Measurements from ENCODE around the gene MINDY2.

MINDY2 gene

GRCh38 chr15:58738046-58738707 lies 32.9 kb upstream of the MINDY2 start:
- no peak for TF ChIP-seq Cebpa-rat (IDR thresholded peaks at IDR 0.05)
- Histone ChIP-seq H3K4me3 (0 out of 2 replicates have a peak overlapping the region, but pooled peaks have one; percentile 21), H3K4me2 (peak overlapping the region; percentile 71), H4K20me1 (peaks cover 100% of the 10 kb centered on the region), H3K27me3 (no peaks in the 10 kb centered on the region), H3K9me3 (peaks cover 3% of the 10 kb centered on the region; the same call in 1 of the 2 replicates), H3K4me1 (peaks cover 87% of the 10 kb centered on the region), H3K9ac (peak overlapping the region; percentile 48; the same call in 1 of the 2 replicates), H3K27ac (no peak overlapping the region), H3K36me3 (peaks cover 25% of the 10 kb centered on the region)

- Histone ChIP-seq H3K9ac (0 out of 2 replicates have a peak overlapping the region, but pooled peaks have one; percentile 42), H3K4me2 (peak overlapping the region; percentile 71), H3K4me1 (peaks cover 97% of the 10 kb centered on the region), H3K4me3 (no peak overlapping the region), H3K27ac (0 out of 2 replicates have a peak overlapping the region, but pooled peaks have one; percentile 10), H3K36me3 (peaks cover 17% of the 10 kb centered on the region), H4K20me1 (peaks cover 100% of the 10 kb centered on the region), H3K9me3 (no peaks in the 10 kb centered on the region), H3K27me3 (no peaks in the 10 kb centered on the region)
- TF ChIP-seq Cebpa-rat (IDR thresholded peaks at IDR 0.05) = no peak
These were observed 30.7 kb upstream of the MINDY2 start for GRCh38 chr15:58740436-58740835.

- Histone ChIP-seq H3K4me3 (no peak overlapping the region), H3K27ac (no peak overlapping the region), H3K4me2 (peak overlapping the region; percentile 46), H3K9me3 (no peaks in the 10 kb centered on the region), H3K27me3 (no peaks in the 10 kb centered on the region), H4K20me1 (peaks cover 100% of the 10 kb centered on the region), H3K36me3 (peaks cover 17% of the 10 kb centered on the region), H3K4me1 (peaks cover 99% of the 10 kb centered on the region), H3K9ac (no peak overlapping the region)
- TF ChIP-seq Cebpa-rat (IDR thresholded peaks at IDR 0.05) = no peak
These were observed 30.1 kb upstream of the MINDY2 start for GRCh38 chr15:58741032-58741431.

GRCh38 chr15:58742022-58742813 lies 28.9 kb upstream of the MINDY2 start:
- Histone ChIP-seq H4K20me1 (peaks cover 100% of the 10 kb centered on the region), H3K27me3 (no peaks in the 10 kb centered on the region), H3K9me3 (no peaks in the 10 kb centered on the region), H3K4me2 (peak overlapping the region; percentile 46), H3K4me1 (peaks cover 96% of the 10 kb centered on the region), H3K27ac (0 out of 2 replicates have a peak overlapping the region, but pooled peaks have one; percentile 23), H3K4me3 (no peak overlapping the region), H3K36me3 (peaks cover 17% of the 10 kb centered on the region), H3K9ac (no peak overlapping the region)
- TF ChIP-seq Cebpa-rat (IDR thresholded peaks at IDR 0.05) = no peak

GRCh38 chr15:58742819-58743502 lies 28.1 kb upstream of the MINDY2 start:
- Histone ChIP-seq H3K27ac (peak overlapping the region; percentile 23; the same call in 1 of the 2 replicates), H4K20me1 (peaks cover 100% of the 10 kb centered on the region), H3K9ac (peak overlapping the region; percentile 15; the same call in 1 of the 2 replicates), H3K9me3 (no peaks in the 10 kb centered on the region), H3K4me1 (peaks cover 88% of the 10 kb centered on the region), H3K27me3 (no peaks in the 10 kb centered on the region), H3K4me3 (no peak overlapping the region), H3K36me3 (peaks cover 17% of the 10 kb centered on the region), H3K4me2 (peak overlapping the region; percentile 46)
- TF ChIP-seq Cebpa-rat (IDR thresholded peaks at IDR 0.05) = no peak

- H3K4me3 ChIP-seq = peak overlapping the region; percentile 97
These were observed 24.9 kb upstream of the MINDY2 start for GRCh38 chr15:58746174-58746573.

GRCh38 chr15:58748040-58748851 lies 22.9 kb upstream of the MINDY2 start:
- 0 out of 2 replicates have a peak, but pooled peaks cover 6% of the 10 kb centered on the region for H3K36me3 ChIP-seq
- no peak for TF ChIP-seq Cebpa-rat (IDR thresholded peaks at IDR 0.05)
- H3K27ac ChIP-seq = peak overlapping the region; percentile 97
- H3K9me3 ChIP-seq = no peaks in the 10 kb centered on the region
- peak overlapping the region; percentile 80 for H3K4me2 ChIP-seq
- peaks cover 61% of the 10 kb centered on the region for H4K20me1 ChIP-seq
- no peaks in the 10 kb centered on the region for H3K27me3 ChIP-seq
- peaks cover 58% of the 10 kb centered on the region for H3K4me1 ChIP-seq
- H3K4me3 ChIP-seq = peak overlapping the region; percentile 97
- peak overlapping the region; percentile 96 for H3K9ac ChIP-seq

More at GRCh38 chr15:58746174-58746573, 24.9 kb upstream of the MINDY2 start:
- H4K20me1 ChIP-seq = peaks cover 82% of the 10 kb centered on the region
- H3K27me3 ChIP-seq = no peaks in the 10 kb centered on the region
- TF ChIP-seq Cebpa-rat (IDR thresholded peaks at IDR 0.05) = no peak
- no peaks in the 10 kb centered on the region for H3K9me3 ChIP-seq
- peak overlapping the region; percentile 96 for H3K9ac ChIP-seq
- H3K4me1 ChIP-seq = peaks cover 64% of the 10 kb centered on the region
- peak overlapping the region; percentile 97; the same call in 1 of the 2 replicates for H3K27ac ChIP-seq
- H3K4me2 ChIP-seq = peak overlapping the region; percentile 80
- peaks cover 17% of the 10 kb centered on the region for H3K36me3 ChIP-seq

- peak overlapping the region; percentile 97 for H3K4me3 ChIP-seq
- no peak for TF ChIP-seq Cebpa-rat (IDR thresholded peaks at IDR 0.05)
- peaks cover 53% of the 10 kb centered on the region for H4K20me1 ChIP-seq
- peak overlapping the region; percentile 97 for H3K27ac ChIP-seq
- H3K36me3 ChIP-seq = 0 out of 2 replicates have a peak, but pooled peaks cover 6% of the 10 kb centered on the region
- H3K4me1 ChIP-seq = peaks cover 51% of the 10 kb centered on the region
- peak overlapping the region; percentile 96 for H3K9ac ChIP-seq
- H3K4me2 ChIP-seq = peak overlapping the region; percentile 80
- H3K9me3 ChIP-seq = no peaks in the 10 kb centered on the region
- H3K27me3 ChIP-seq = no peaks in the 10 kb centered on the region
These were observed 22.1 kb upstream of the MINDY2 start for GRCh38 chr15:58748852-58749531.

All from BLaER1 (cell line).